Endothelial cell of umbilical vein (primary cell): ENCODE data around the gene PXN. TPM values are rescaled to one million over a fixed set of nuclear protein-coding genes. Genes with fewer than 3 reads are reported as not detected.
A peak's percentile ranks its signal among the peaks of the same experiment; 100 is the strongest.

Experiments
- BruUV-seq: library from RNA; stranded (reverse); fragments of 400-500 nt; replicated peaks from 2 replicates; lab custom pipeline; 2021; lab: Mats Ljungman, UMichigan
- CTCF ChIA-PET: fragments of 300-600, 350-600 bp; sonication (Branson Sonifier 250); formaldehyde crosslinking; loops from one replicate; lab custom pipeline; 2021; ENCODE audit warnings: antibody characterized with exemption, inconsistent platforms; lab: Charles Lee
- POLR2A ChIA-PET: fragments of 300-600, 350-600 bp; sonication (Branson Sonifier 250); formaldehyde crosslinking; loops from one replicate; lab custom pipeline; 2021; ENCODE audit warnings: antibody characterized with exemption, inconsistent platforms; lab: Charles Lee
- DNase-seq: peaks from one replicate; pipeline ENCODE4 v3.0.0-alpha.2; 2011; ENCODE audit warnings: low read depth, low spot score
- FAIRE-seq: peaks from 2 replicates; lab custom pipeline; 2011; peaks lifted over from hg19 to GRCh38; lab: Jason Lieb, UNC
- H2AFZ ChIP-seq: 2 replicates; pipeline ENCODE4 v1.6.0; 2012; ENCODE audit warnings: low read depth, low read length, control low read depth, inconsistent platforms
- H3K27ac ChIP-seq: 2 replicates; pipeline ENCODE4 v1.5.1; 2011; ENCODE audit warnings: low read depth, mild to moderate bottlenecking, control low read depth, low read length, moderate library complexity; ENCODE audit not compliant: insufficient read depth
- H3K27me3 ChIP-seq, 2 experiments: 2 replicates each; pipeline versions ENCODE4 v1.6.0 to v1.6.1; 2011; ENCODE audit warnings: low read length in 2 of 2, mixed read lengths in 1 of 2; ENCODE audit not compliant: control insufficient read depth in 2 of 2, insufficient read depth in 2 of 2
- H3K36me3 ChIP-seq, 2 experiments: 2 replicates in 1 of 2; 3 replicates in 1 of 2; pipeline ENCODE4 v1.5.1; 2011; ENCODE audit warnings: low read length in 2 of 2, mild to moderate bottlenecking in 1 of 2, moderate library complexity in 1 of 2; ENCODE audit not compliant: control insufficient read depth in 2 of 2, insufficient read depth in 2 of 2; ENCODE audit errors: extremely low read depth in 1 of 2
- H3K4me1 ChIP-seq: 3 replicates; pipeline ENCODE4 v1.5.1; 2011; ENCODE audit warnings: mild to moderate bottlenecking, low read length; ENCODE audit not compliant: control insufficient read depth, insufficient read depth; ENCODE audit errors: extremely low read depth
- H3K4me2 ChIP-seq: 2 replicates; pipeline ENCODE4 v1.6.1; 2011; ENCODE audit warnings: low read length, control low read depth, mixed read lengths; ENCODE audit not compliant: insufficient read depth
- H3K4me3 ChIP-seq, 3 experiments: fragments of 200-600 bp in 1 of 3; sonication (generic), shearing (Covaris generic) in 1 of 3; replicated peaks in 1 of 3; 2 replicates each; pipeline ENCODE4 v1.5.1; 2011 to 2016; ENCODE audit warnings: control low read depth in 3 of 3, low read length in 3 of 3, mild to moderate bottlenecking in 2 of 3, inconsistent platforms in 1 of 3, low read depth in 1 of 3, moderate library complexity in 1 of 3; ENCODE audit not compliant: insufficient read depth in 1 of 3
- H3K79me2 ChIP-seq: 2 replicates; pipeline ENCODE4 v1.6.0; 2012; ENCODE audit warnings: low read length, inconsistent platforms; ENCODE audit not compliant: control insufficient read depth, insufficient read depth
- H3K9ac ChIP-seq: replicated peaks from 2 replicates; pipeline ENCODE3; 2011; ENCODE audit warnings: low read length, control low read depth; ENCODE audit not compliant: insufficient read depth; ENCODE audit errors: extremely low read depth
- H3K9me1 ChIP-seq: replicated peaks from 3 replicates; pipeline ENCODE4 v1.6.0; 2011; ENCODE audit warnings: mild to moderate bottlenecking, low read length; ENCODE audit not compliant: control insufficient read depth, insufficient read depth; ENCODE audit errors: extremely low read depth
- H3K9me3 ChIP-seq: replicated peaks from 2 replicates; pipeline ENCODE4 v1.5.1; 2012; ENCODE audit warnings: low read length, inconsistent platforms; ENCODE audit not compliant: control insufficient read depth, insufficient read depth
- H4K20me1 ChIP-seq: replicated peaks from 2 replicates; pipeline ENCODE3; 2011; ENCODE audit warnings: mild to moderate bottlenecking, low read length; ENCODE audit not compliant: control insufficient read depth, insufficient read depth; ENCODE audit errors: extremely low read depth
- CTCF ChIP-seq, 2 donors: IDR thresholded peaks; 1 replicate in 1 of 2; 2 replicates in 1 of 2; pipeline ENCODE4 v1.5.1; 2011; ENCODE audit warnings: low read length in 2 of 2, mild to moderate bottlenecking in 2 of 2, moderate library complexity in 2 of 2, control low read depth in 1 of 2, inconsistent platforms in 1 of 2, low read depth in 1 of 2; ENCODE audit not compliant: insufficient read depth in 1 of 2; ENCODE audit errors: extremely low read depth in 1 of 2
- EZH2 ChIP-seq: IDR thresholded peaks from 2 replicates; pipeline ENCODE4 v1.6.1; 2012; ENCODE audit warnings: borderline replicate concordance, low read depth, mild to moderate bottlenecking, moderate library complexity, low read length, inconsistent platforms; ENCODE audit not compliant: severe bottlenecking
- FOS ChIP-seq: IDR thresholded peaks from 2 replicates; pipeline ENCODE4 v1.6.1; 2011; ENCODE audit warnings: mild to moderate bottlenecking, low read length, moderate library complexity, borderline replicate concordance; ENCODE audit not compliant: insufficient read depth
- GATA2 ChIP-seq: IDR thresholded peaks from 2 replicates; pipeline ENCODE4 v1.7.0; 2011; ENCODE audit warnings: low read depth, mild to moderate bottlenecking, moderate library complexity, mixed read lengths, low read length; ENCODE audit not compliant: insufficient read length, insufficient read depth
- JUN ChIP-seq: IDR thresholded peaks from 2 replicates; pipeline ENCODE4 v1.6.1; 2011; ENCODE audit warnings: borderline replicate concordance, low read depth; ENCODE audit not compliant: insufficient read length, insufficient read depth
- MAX ChIP-seq: IDR thresholded peaks from 2 replicates; pipeline ENCODE4 v1.6.1; 2011; ENCODE audit not compliant: insufficient read depth, insufficient read length
- MYC ChIP-seq: IDR thresholded peaks from one replicate; pipeline ENCODE4 v1.6.1; 2011; ENCODE audit warnings: mild to moderate bottlenecking, low read depth, low read length
- POLR2A ChIP-seq: IDR thresholded peaks from 2 replicates; pipeline ENCODE4 v1.6.1; 2012; ENCODE audit warnings: low read depth, mild to moderate bottlenecking, control low read depth, low read length
- POLR2AphosphoS5 ChIP-seq: IDR thresholded peaks from 2 replicates; pipeline ENCODE4 v1.6.1; 2012; ENCODE audit warnings: low read depth, mild to moderate bottlenecking, control low read depth, low read length, moderate library complexity; ENCODE audit not compliant: insufficient read depth
- dilution Hi-C: fragments of 300-500 bp; cut with MboI; formaldehyde crosslinking; loops from one replicate; pipeline ENCODE4 v1.15.0; 2019; ENCODE audit warnings: low sequenced_read_pairs; ENCODE audit not compliant: extremely low pct_ligation_motif_present
- intact Hi-C: fragments of 100-400 bp; cut with micrococcal nuclease; formaldehyde crosslinking; loops from one replicate; pipeline ENCODE4 v1.10.0; 2022
- polyA plus RNA-seq, 4 experiments: library from polyadenylated mRNA; depleted of rRNA in 3 of 4; stranded (reverse) in 3 of 4; unstranded in 1 of 4; fragments of >200 nt; gene quantifications; 2 replicates each; pipeline versions ENCODE4 v1.2.1 to v1.2.3, GENCODE V29; 2011 to 2012; ENCODE audit warnings: missing spikeins in 1 of 4
- small RNA-seq: library from RNA; depleted of rRNA; stranded (forward); fragments of <200 nt; gene quantifications from one replicate; pipeline ENCODE3, GENCODE V24; 2012; ENCODE audit warnings: low replicate concordance, low read depth; ENCODE audit not compliant: insufficient read depth, insufficient read length
- total RNA-seq: library from RNA; stranded (reverse); gene quantifications from 2 replicates; pipeline ENCODE4 v1.2.3, GENCODE V29; 2021

Gene PXN
- total and polyA plus RNA-seq, 2 donors (not counting 3 experiments of a cell fraction or from before 2014, with no cell fraction given), result 132 to 258 TPM

- TF ChIP-seq EZH2 (no peak), FOS (no peak), POLR2AphosphoS5 (no peak), CTCF (IDR thresholded peaks at IDR 0.05; ENCODE audit: extremely low read depth in 1 of 2, insufficient read depth in 1 of 2, low read depth in 1 of 2, low read length in 2 of 2) (no peak), GATA2 (no peak), MYC (no peak), JUN (no peak), POLR2A (no peak), MAX (no peak)
These were observed 103.7 kb downstream of the PXN start for GRCh38 chr12:120161852-120162251.

More at GRCh38 chr12:120161852-120162251, 103.7 kb downstream of the PXN start:
- DNase-seq (no peak), FAIRE-seq (no peak)
- H3K9ac ChIP-seq, result no peak overlapping the region
- no peaks in the 10 kb centered on the region for H3K27me3 ChIP-seq
- no peaks in the 10 kb centered on the region for H3K79me2 ChIP-seq
- H3K4me3 ChIP-seq, result no peak overlapping the region
- H3K4me1 ChIP-seq, result no peaks in the 10 kb centered on the region
- intact Hi-C loops, result no loop called here
- CTCF ChIA-PET, result interaction anchor here (2.1 kb wide), 1 partner anchor 12 kb away, joined by 4 read pairs; no protein-coding TSS in a partner anchor
- BruUV-seq, result no TSS peak
- H2AFZ ChIP-seq, result no peak overlapping the region
- no peaks in the 10 kb centered on the region for H3K9me1 ChIP-seq
- dilution Hi-C loops, result no loop called here
- H3K36me3 ChIP-seq, result peaks cover 24 to 60% of the 10 kb centered on the region in 2 experiments
- H3K4me2 ChIP-seq, result no peak overlapping the region
- POLR2A ChIA-PET, result interaction anchor here (1.6 kb wide), 1 partner anchor 40 kb away, joined by 7 read pairs; the partner anchor contains the start of gene RPLP0
- no peaks in the 10 kb centered on the region for H3K9me3 ChIP-seq
- H4K20me1 ChIP-seq, result no peaks in the 10 kb centered on the region
- no peak overlapping the region for H3K27ac ChIP-seq

Small RNA genes lying within 50 kb of the gene (small RNA-seq; reads per million reads assigned to genes)
- gene RNU4-1 (8.3 reads per million, percentile 55 among the genes with 10 or more reads in this experiment), gene RNU4-2 (115 reads per million, percentile 98 among the genes with 10 or more reads in this experiment), gene RNU6-1088P (not detected)

Other genes with a start within 250 kb of the PXN start
- 80.3 and 82.8 TPM in 2 replicates for gene RAB35, start 149.0 kb downstream of the PXN start, total RNA-seq
- 70.5 and 73.7 TPM in 2 replicates for gene RAB35, start 149.0 kb downstream of the PXN start, polyA plus RNA-seq
- 79.1 and 101 TPM in 2 replicates for gene GCN1, start 71.0 kb downstream of the PXN start, total RNA-seq
- gene GCN1, start 71.0 kb downstream of the PXN start, polyA plus RNA-seq, result 30.1 and 38.3 TPM in 2 replicates
- gene RPLP0, start 64.6 kb downstream of the PXN start, total RNA-seq, result 2,020 and 2,099 TPM in 2 replicates
- gene RPLP0, start 64.6 kb downstream of the PXN start, polyA plus RNA-seq, result 7,015 and 7,522 TPM in 2 replicates
- gene RNU4-2, start 26.2 kb upstream of the PXN start, total RNA-seq, result 2,424 and 7,220 TPM in 2 replicates
- gene RNU4-2, start 26.2 kb upstream of the PXN start, polyA plus RNA-seq, result under 0.01 TPM in 2 replicates
- 2,141 and 7,155 TPM in 2 replicates for gene RNU4-1, start 27.5 kb upstream of the PXN start, total RNA-seq
- gene RNU4-1, start 27.5 kb upstream of the PXN start, polyA plus RNA-seq, result under 0.01 TPM in 2 replicates
- 1.2 and 1.4 TPM in 2 replicates for gene SIRT4, start 36.6 kb upstream of the PXN start, total RNA-seq
- 0.76 and 0.79 TPM in 2 replicates for gene SIRT4, start 36.6 kb upstream of the PXN start, polyA plus RNA-seq
- not detected in 2 replicates for gene PLA2G1B, start 62.0 kb upstream of the PXN start, total RNA-seq
- not detected in 2 replicates for gene PLA2G1B, start 62.0 kb upstream of the PXN start, polyA plus RNA-seq
- 0.12 TPM in 1 of 2 replicates, not detected in the other for gene MSI1, start 103.4 kb upstream of the PXN start, total RNA-seq
- 0.01 TPM in 1 of 2 replicates, not detected in the other for gene MSI1, start 103.4 kb upstream of the PXN start, polyA plus RNA-seq
- gene COX6A1, start 172.4 kb upstream of the PXN start, total RNA-seq, result 299 and 302 TPM in 2 replicates
- 1,327 and 1,773 TPM in 2 replicates for gene COX6A1, start 172.4 kb upstream of the PXN start, polyA plus RNA-seq
- 46.0 and 48.1 TPM in 2 replicates for gene TRIAP1, start 180.7 kb upstream of the PXN start, total RNA-seq
- 18.0 and 26.1 TPM in 2 replicates for gene TRIAP1, start 180.7 kb upstream of the PXN start, polyA plus RNA-seq
- 28.8 and 33.1 TPM in 2 replicates for gene GATC, start 180.7 kb upstream of the PXN start, total RNA-seq
- 11.8 and 13.0 TPM in 2 replicates for gene GATC, start 180.7 kb upstream of the PXN start, polyA plus RNA-seq
- gene SRSF9, start 204.0 kb upstream of the PXN start, total RNA-seq, result 226 and 238 TPM in 2 replicates
- 97.7 and 153 TPM in 2 replicates for gene SRSF9, start 204.0 kb upstream of the PXN start, polyA plus RNA-seq
- gene DYNLL1, start 230.4 kb upstream of the PXN start, total RNA-seq, result 469 TPM in 2 replicates
- gene DYNLL1, start 230.4 kb upstream of the PXN start, polyA plus RNA-seq, result 538 and 600 TPM in 2 replicates